GM10248 (cell line): ENCODE data around the gene ADCY5.

Source experiments
- CTCF ChIA-PET: fragments of 300-600 bp; sonication (Branson Sonifier 250); formaldehyde crosslinking; extraction: SDS; loops from one replicate; lab custom pipeline; 2021; ENCODE audit warnings: antibody characterized with exemption; lab: Yijun Ruan, JAX
- POLR2A ChIA-PET: fragments of 350-650 bp; sonication (Branson Sonifier 250); formaldehyde crosslinking; extraction: SDS; loops from one replicate; lab custom pipeline; 2020; ENCODE audit warnings: antibody characterized with exemption; lab: Yijun Ruan, JAX
- DNase-seq: peaks from one replicate; pipeline ENCODE4 v3.0.0; 2012; ENCODE audit errors: extremely low spot score
- CTCF ChIP-seq: IDR thresholded peaks from 2 replicates; pipeline ENCODE4 v1.5.1; 2012; ENCODE audit warnings: mild to moderate bottlenecking, low read depth; ENCODE audit errors: extremely low read depth, missing control alignments, control extremely low read depth

ADCY5 gene

DNA sequence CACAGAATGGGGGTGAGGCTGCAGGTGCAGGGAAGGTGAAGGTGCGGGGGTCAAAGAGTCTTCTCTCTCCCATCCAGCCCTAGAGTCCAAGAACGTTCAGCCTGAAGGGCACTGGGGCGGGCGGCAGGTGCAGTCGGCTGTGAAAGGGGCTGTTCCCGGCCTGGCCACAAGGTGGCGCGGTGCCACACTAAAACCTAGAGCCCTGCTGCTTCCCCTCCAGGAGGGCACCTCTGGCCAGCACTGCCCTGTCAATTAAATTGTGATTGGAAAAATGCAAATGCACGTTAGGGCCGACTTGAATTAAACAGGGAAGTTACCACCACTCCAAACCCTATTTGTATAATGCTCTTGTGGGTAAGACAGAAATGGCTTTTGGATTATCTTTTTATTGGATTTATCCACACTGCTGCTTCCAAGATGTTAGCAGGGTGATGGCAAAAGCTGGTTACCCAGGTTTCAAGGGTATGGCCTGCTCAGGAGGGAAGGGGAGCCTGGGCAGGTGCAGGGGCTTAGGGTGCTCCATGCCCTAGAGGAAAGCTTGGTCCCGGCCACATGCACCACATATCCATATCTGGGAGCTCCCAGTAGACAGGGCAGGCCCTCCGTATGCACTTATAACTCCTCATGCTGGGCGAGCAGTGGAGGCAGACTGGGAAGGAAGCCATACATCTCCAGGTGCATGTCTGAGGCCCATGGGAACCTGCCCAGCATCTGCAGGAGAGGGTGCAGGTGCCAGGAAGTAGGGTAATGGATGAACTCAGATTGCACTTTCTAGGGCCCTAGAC lies 119.8 kb downstream of the ADCY5 start:
- peak; percentile 95 for TF ChIP-seq CTCF
- CTCF ChIA-PET, result interaction anchor here (0.7 to 6.1 kb wide), 24 partner anchors 9 to 286 kb away, joined by 3 to 74 read pairs (median 4); no protein-coding TSS in a partner anchor
- POLR2A ChIA-PET, result no interaction called here
- DNase-seq, result peak; percentile 85

DNA sequence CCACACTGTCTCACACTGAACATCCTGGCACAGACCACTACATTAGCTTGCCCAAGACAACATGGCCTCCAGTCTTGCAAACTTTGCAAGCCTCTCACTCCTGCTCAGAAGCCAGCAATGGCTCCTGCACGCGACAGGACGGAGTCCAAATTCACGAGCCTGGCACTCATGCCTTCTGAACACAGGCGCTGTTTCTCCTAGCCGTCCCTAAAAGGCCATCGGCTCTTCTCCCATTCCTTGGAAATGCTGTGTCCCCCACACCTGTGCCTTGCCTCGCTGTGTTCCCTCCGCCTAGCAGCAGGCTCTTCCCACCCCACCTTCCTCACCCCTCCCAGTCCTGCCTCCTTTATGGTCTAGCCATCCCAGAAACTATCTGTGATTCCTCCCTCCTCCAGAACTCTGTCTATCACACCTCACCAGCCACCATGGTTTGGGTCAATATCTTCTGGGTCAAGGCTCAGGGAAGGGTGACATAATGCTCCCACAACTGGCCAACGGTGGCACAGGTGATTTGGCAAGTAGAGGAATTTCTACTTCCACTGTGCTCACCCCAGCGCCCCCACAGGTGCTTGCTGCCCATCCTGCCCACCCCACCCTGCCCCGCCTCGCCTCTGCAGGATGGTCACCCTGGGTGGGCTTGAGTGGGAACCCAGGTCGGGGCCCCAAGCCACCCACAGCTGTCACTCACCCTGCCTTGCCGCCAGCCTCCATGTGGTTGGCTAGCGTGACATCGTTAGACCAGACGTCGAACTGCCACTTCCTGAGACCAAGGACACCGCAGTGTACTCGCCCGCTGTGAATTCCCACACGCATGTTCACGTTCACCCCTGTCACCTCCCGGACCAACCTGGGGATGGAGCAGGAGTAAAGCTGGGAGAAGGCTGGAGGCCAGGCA lies 120.7 kb downstream of the ADCY5 start:
- ChIA-PET POLR2A (no interaction called here), CTCF (interaction anchor here (1.2 to 6.1 kb wide), 8 partner anchors 10 to 241 kb away, joined by 4 to 74 read pairs (median 10); no protein-coding TSS in a partner anchor)
- no peak for DNase-seq
- no peak for TF ChIP-seq CTCF

- ChIA-PET CTCF (interaction anchor here (1.2 to 6.1 kb wide), 7 partner anchors 9 to 242 kb away, joined by 3 to 49 read pairs (median 5); no protein-coding TSS in a partner anchor), POLR2A (no interaction called here)
- no peak for TF ChIP-seq CTCF
- DNase-seq, result no peak
Observed at GRCh38 chr3:123327480-123327879, 121.4 kb downstream of the ADCY5 start.

- CTCF ChIA-PET, result interaction anchor here (0.8 to 4.7 kb wide), 9 partner anchors 10 to 233 kb away, joined by 3 to 49 read pairs (median 4); no protein-coding TSS in a partner anchor
- TF ChIP-seq CTCF, result no peak
- DNase-seq, result no peak
- POLR2A ChIA-PET, result no interaction called here
Observed at GRCh38 chr3:123326531-123326930, 122.4 kb downstream of the ADCY5 start.

- DNase-seq, result no peak
- no peak for TF ChIP-seq CTCF
- CTCF ChIA-PET, result interaction anchor here (0.8 to 4.7 kb wide), 9 partner anchors 11 to 234 kb away, joined by 3 to 49 read pairs (median 5); no protein-coding TSS in a partner anchor
- POLR2A ChIA-PET, result no interaction called here
Observed at GRCh38 chr3:123325766-123326256, 123.1 kb downstream of the ADCY5 start.
